ENCODE data around the gene ZKSCAN3.
"Not testable (repeated sequence)": the region's sequence is repeated elsewhere in the genome, so short reads cannot be mapped to it uniquely, and the experiment has no call there.

Gene ZKSCAN3

GRCh38 chr6:28343898-28344677 lies 5.7 kb upstream of the ZKSCAN3 start:
- DNase-seq: no peak

- DNase-seq: no peak
These were observed 4.5 kb upstream of the ZKSCAN3 start for GRCh38 chr6:28345201-28345600.

GRCh38 chr6:28347119-28347518 lies 2.6 kb upstream of the ZKSCAN3 start:
- DNase-seq: no peak

- peak; percentile 65 for DNase-seq
These were observed 329 bp upstream of the ZKSCAN3 start for GRCh38 chr6:28349344-28349891.

- no peak for DNase-seq
These were observed 1.3 kb downstream of the ZKSCAN3 start for GRCh38 chr6:28351087-28351486.

GRCh38 chr6:28351493-28351925 lies 1.8 kb downstream of the ZKSCAN3 start:
- DNase-seq: no peak

GRCh38 chr6:28353356-28353755 lies 3.6 kb downstream of the ZKSCAN3 start:
- DNase-seq: no peak

- DNase-seq: peak; percentile 42
These were observed 4.4 kb downstream of the ZKSCAN3 start for GRCh38 chr6:28353981-28354676.

- no peak for DNase-seq
These were observed 5.2 kb downstream of the ZKSCAN3 start for GRCh38 chr6:28354688-28355554.

GRCh38 chr6:28355743-28356665 lies 6.3 kb downstream of the ZKSCAN3 start:
- DNase-seq: peak; percentile 75

- DNase-seq: no peak
These were observed 6.9 kb downstream of the ZKSCAN3 start for GRCh38 chr6:28356666-28357020.

- no peak for DNase-seq
These were observed 7.3 kb downstream of the ZKSCAN3 start for GRCh38 chr6:28357036-28357435.

- not testable (repeated sequence) for DNase-seq
These were observed 9.8 kb downstream of the ZKSCAN3 start for GRCh38 chr6:28359562-28359961.

- no peak for DNase-seq
These were observed 11.2 kb downstream of the ZKSCAN3 start for GRCh38 chr6:28360961-28361360.

GRCh38 chr6:28365590-28365989 lies 15.8 kb downstream of the ZKSCAN3 start:
- DNase-seq: not testable (repeated sequence)

- DNase-seq: no peak
These were observed 18.8 kb downstream of the ZKSCAN3 start for GRCh38 chr6:28368522-28368921.

- no peak for DNase-seq
These were observed 19.7 kb downstream of the ZKSCAN3 start for GRCh38 chr6:28369463-28369862.

GRCh38 chr6:28370440-28370839 lies 20.7 kb downstream of the ZKSCAN3 start:
- no peak for DNase-seq

GRCh38 chr6:28371280-28371679 lies 21.5 kb downstream of the ZKSCAN3 start:
- DNase-seq: no peak

- DNase-seq: no peak
These were observed 22.1 kb downstream of the ZKSCAN3 start for GRCh38 chr6:28371706-28372451.

- DNase-seq: no peak
These were observed 24.2 kb downstream of the ZKSCAN3 start for GRCh38 chr6:28373925-28374324.

Measured in NCI-H2227 treated with DMSO at 0.1 percent for 48 hours (cell line).